Kidney (tissue), 14 donors: ENCODE results near the gene PPM1E. TPM values are rescaled to one million over a fixed set of nuclear protein-coding genes. Genes with fewer than 3 reads are reported as not detected.

Experiments
- DNase-seq, 5 donors: peaks; one replicate each; pipeline ENCODE4 v3.0.0-alpha.2; 2013 to 2020
- FAIRE-seq: peaks from 2 replicates; lab custom pipeline; 2012; peaks lifted over from hg19 to GRCh38; lab: Jason Lieb, UNC
- H3K27ac ChIP-seq, 2 donors: one replicate each; pipeline ENCODE4 v1.7.0; 2013; ENCODE audit warnings: low read depth in 2 of 2, low read length in 2 of 2, inconsistent platforms in 1 of 2
- H3K27me3 ChIP-seq: one replicate; pipeline ENCODE4 v1.7.1; 2013; ENCODE audit warnings: low read length, inconsistent platforms; ENCODE audit not compliant: control insufficient read depth, insufficient read depth
- H3K36me3 ChIP-seq, 3 donors: one replicate each; pipeline versions ENCODE4 v1.7.0 to v1.7.1; 2013; ENCODE audit warnings: low read length in 3 of 3, control low read depth in 1 of 3, inconsistent platforms in 1 of 3; ENCODE audit not compliant: insufficient read depth in 3 of 3, control insufficient read depth in 2 of 3
- H3K4me1 ChIP-seq, 3 donors: one replicate each; pipeline versions ENCODE4 v1.7.0 to v1.7.1; 2013; ENCODE audit warnings: low read length in 3 of 3, inconsistent platforms in 1 of 3, low read depth in 1 of 3; ENCODE audit not compliant: control insufficient read depth in 2 of 3, insufficient read depth in 2 of 3
- H3K4me3 ChIP-seq, 3 donors: one replicate each; pipeline versions ENCODE4 v1.7.0 to v1.8.1; 2013; ENCODE audit warnings: low read length in 3 of 3, control low read depth in 1 of 3, inconsistent platforms in 1 of 3
- H3K9ac ChIP-seq, 3 donors: one replicate each; pipeline versions ENCODE4 v1.7.0 to v1.7.1; 2013; ENCODE audit warnings: low read length in 3 of 3, control low read depth in 1 of 3, inconsistent platforms in 1 of 3
- H3K9me3 ChIP-seq, 3 donors: one replicate each; pipeline versions ENCODE4 v1.7.0 to v1.7.1; 2013; ENCODE audit warnings: low read length in 3 of 3, control low read depth in 1 of 3, inconsistent platforms in 1 of 3; ENCODE audit not compliant: control insufficient read depth in 2 of 3, insufficient read depth in 1 of 3
- intact Hi-C: fragments of 100-400 bp; cut with DNase I; formaldehyde crosslinking; loops from one replicate; pipeline ENCODE4 v1.11.1; 2022
- polyA plus RNA-seq: library from polyadenylated mRNA; stranded (reverse); fragments of 350-450 nt; fragmentation: Illumina TruSeq; extraction: RNeasy Lipid Tissue Mini Kit (QIAGEN cat#74804); gene quantifications from one replicate; pipeline ENCODE4 v1.2.3, GENCODE V29; 2014; ENCODE audit warnings: low read depth, low replicate concordance; ENCODE audit not compliant: insufficient read depth
- total RNA-seq: library from RNA; stranded (reverse); fragmentation: NEBNext Ultra II Directional; extraction: Animal tissue kit (Norgen Biotek cat#: 25700); gene quantifications from one replicate; pipeline ENCODE4 v1.2.1, GENCODE V29; 2021
- TF ChIP-seq, protein P1 (sequence below): IDR thresholded peaks from 3 replicates; pipeline ENCODE4 v1.5.1; 2012; ENCODE audit warnings: mild to moderate bottlenecking, moderate library complexity, borderline replicate concordance; ENCODE audit not compliant: insufficient read depth; ENCODE audit errors: extremely low read depth
- donor health status: control.
- donor health status: control.
- donor health status: control.
- donor health status: control.
- donor health status: control.
- donor health status: DM: yes; HTN: yes; CAD: no.
- donor health status: Normal renal cell carcinoma (clear cell type).

Gene PPM1E
- total and polyA plus RNA-seq, 2 donors from 2014 or later = 0.47 to 0.82 TPM

DNA sequence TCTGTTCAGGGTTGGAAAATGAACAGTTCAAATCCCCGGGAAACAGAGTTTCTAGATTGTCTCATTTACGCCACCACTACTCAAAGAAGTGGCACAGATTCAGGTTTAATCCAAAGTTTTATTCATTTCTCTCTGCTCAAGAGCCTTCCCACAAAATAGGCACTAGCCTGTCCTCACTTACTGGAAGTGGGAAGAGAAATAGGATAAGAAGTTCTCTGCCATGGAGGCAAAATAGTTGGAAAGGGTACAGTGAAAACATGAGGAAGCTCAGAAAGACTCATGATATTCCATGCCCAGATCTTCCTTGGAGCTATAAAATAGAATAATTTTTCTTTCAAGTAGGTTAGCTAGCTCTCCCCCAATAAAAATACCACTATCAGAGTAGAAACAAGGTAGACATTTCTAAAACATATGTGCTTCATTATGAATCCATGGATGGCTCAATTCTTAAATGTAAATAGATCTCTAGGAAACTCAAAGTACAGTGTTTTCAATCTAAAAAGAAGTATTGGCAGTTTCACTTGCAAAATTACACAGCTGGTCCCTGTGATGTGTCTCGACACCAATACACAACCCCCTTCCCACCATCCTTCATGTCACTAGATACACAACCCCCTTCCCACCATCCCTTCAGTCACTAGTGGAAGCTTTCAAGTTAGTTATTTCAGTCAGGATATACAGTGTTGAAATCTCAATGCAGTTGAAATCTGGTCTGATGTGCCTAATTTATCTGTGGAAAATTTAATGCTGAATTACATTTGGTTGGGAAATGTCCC, 225.2 kb downstream of the PPM1E start:
- no peak overlapping the region for H3K9ac ChIP-seq
- no peaks in the 10 kb centered on the region for H3K36me3 ChIP-seq
- intact Hi-C loops = no loop called here
- FAIRE-seq = no peak
- H3K9me3 ChIP-seq = no peaks in the 10 kb centered on the region
- no peaks in the 10 kb centered on the region for H3K4me1 ChIP-seq
- no peak overlapping the region for H3K4me3 ChIP-seq
- TF ChIP-seq, protein P1, sequence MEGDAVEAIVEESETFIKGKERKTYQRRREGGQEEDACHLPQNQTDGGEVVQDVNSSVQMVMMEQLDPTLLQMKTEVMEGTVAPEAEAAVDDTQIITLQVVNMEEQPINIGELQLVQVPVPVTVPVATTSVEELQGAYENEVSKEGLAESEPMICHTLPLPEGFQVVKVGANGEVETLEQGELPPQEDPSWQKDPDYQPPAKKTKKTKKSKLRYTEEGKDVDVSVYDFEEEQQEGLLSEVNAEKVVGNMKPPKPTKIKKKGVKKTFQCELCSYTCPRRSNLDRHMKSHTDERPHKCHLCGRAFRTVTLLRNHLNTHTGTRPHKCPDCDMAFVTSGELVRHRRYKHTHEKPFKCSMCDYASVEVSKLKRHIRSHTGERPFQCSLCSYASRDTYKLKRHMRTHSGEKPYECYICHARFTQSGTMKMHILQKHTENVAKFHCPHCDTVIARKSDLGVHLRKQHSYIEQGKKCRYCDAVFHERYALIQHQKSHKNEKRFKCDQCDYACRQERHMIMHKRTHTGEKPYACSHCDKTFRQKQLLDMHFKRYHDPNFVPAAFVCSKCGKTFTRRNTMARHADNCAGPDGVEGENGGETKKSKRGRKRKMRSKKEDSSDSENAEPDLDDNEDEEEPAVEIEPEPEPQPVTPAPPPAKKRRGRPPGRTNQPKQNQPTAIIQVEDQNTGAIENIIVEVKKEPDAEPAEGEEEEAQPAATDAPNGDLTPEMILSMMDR = no peak
- H3K27me3 ChIP-seq = no peaks in the 10 kb centered on the region
- DNase-seq = no peak
- H3K27ac ChIP-seq = no peak overlapping the region

DNA sequence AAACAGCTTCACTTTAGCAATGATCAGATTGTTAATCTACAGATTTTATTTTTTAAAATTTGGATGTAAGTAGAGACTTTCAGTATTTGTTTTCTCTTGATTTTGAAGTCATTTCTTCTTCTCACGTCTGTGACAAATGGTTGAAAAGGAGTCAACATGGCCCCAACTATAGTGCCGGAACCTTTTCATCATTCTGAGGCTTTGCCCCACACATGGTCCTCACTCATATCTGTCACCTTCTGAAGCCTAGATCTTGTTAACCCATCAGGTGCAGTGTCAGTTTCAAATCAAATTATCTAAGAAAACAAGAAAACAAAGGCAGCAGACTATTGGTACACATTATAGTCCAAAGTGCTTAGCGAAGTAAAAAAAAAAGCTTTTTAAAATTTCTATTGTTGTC, 227.0 kb downstream of the PPM1E start:
- no peak overlapping the region for H3K4me3 ChIP-seq
- TF ChIP-seq, protein P1 = no peak
- no peaks in the 10 kb centered on the region for H3K36me3 ChIP-seq
- intact Hi-C loops = no loop called here
- no peaks in the 10 kb centered on the region for H3K27me3 ChIP-seq
- no peak for FAIRE-seq
- H3K4me1 ChIP-seq = no peaks in the 10 kb centered on the region
- no peak overlapping the region for H3K27ac ChIP-seq
- no peak overlapping the region for H3K9ac ChIP-seq
- no peak for DNase-seq
- no peaks in the 10 kb centered on the region for H3K9me3 ChIP-seq

DNA sequence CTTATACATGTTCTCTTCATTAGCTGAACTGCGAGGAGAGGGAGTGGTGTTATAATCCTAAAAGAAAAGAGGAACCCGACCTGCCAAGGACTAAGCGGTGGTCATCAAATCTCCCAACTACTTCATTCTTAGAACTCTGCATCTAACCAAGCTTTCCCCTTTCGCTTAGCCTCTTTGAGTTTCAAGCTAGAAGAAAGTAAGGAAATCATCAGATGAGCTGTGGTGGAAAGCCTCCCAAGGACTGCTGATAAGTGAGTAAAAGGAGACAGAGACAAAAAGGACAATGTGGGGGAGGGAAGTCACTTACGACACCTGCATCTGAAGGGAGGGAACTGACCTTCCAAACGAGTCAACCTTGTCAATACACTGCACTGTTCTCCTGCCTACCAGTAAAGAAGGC, 229.7 kb downstream of the PPM1E start:
- intact Hi-C loops = no loop called here
- H3K4me1 ChIP-seq = no peaks in the 10 kb centered on the region
- FAIRE-seq (no peak), DNase-seq (peak in 2 of 5 donors; percentile 48 to 49)
- H3K4me3 ChIP-seq = no peak overlapping the region
- H3K27ac ChIP-seq = no peak overlapping the region
- H3K27me3 ChIP-seq = no peaks in the 10 kb centered on the region
- TF ChIP-seq, protein P1 = no peak
- H3K9me3 ChIP-seq = no peaks in the 10 kb centered on the region
- H3K9ac ChIP-seq = no peak overlapping the region
- H3K36me3 ChIP-seq = no peaks in the 10 kb centered on the region
